Calu3 (cell line): ENCODE data around the gene TENM3. TPM values are rescaled to one million over a fixed set of nuclear protein-coding genes. Genes with fewer than 3 reads are reported as not detected.

Source experiments
- BruUV-seq: library from RNA; stranded (reverse); fragments of 400-500 nt; replicated peaks from 2 replicates; lab custom pipeline; 2021; lab: Mats Ljungman, UMichigan
- CTCF ChIA-PET: fragments of 300-600 bp; sonication (Branson Sonifier 250); formaldehyde crosslinking; loops from one replicate; lab custom pipeline; 2022; ENCODE audit warnings: antibody characterized with exemption; lab: Charles Lee
- DNase-seq: peaks from one replicate; pipeline ENCODE4 v3.0.0; 2022
- H3K27ac Mint-ChIP-seq: one replicate; pipeline ENCODE4 v1.8.0; 2022; ENCODE audit warnings: mixed read lengths; ENCODE audit not compliant: unreplicated experiment
- H3K27me3 Mint-ChIP-seq: one replicate; pipeline ENCODE4 v1.8.0; 2022; ENCODE audit warnings: mixed read lengths; ENCODE audit not compliant: unreplicated experiment
- H3K36me3 Mint-ChIP-seq: one replicate; pipeline ENCODE4 v1.8.0; 2022; ENCODE audit warnings: mild to moderate bottlenecking, moderate library complexity, mixed read lengths; ENCODE audit not compliant: insufficient read depth, unreplicated experiment
- H3K4me1 Mint-ChIP-seq: one replicate; pipeline ENCODE4 v1.8.0; 2022; ENCODE audit warnings: mild to moderate bottlenecking, low read depth, mixed read lengths; ENCODE audit not compliant: unreplicated experiment
- H3K4me3 Mint-ChIP-seq: one replicate; pipeline ENCODE4 v1.8.0; 2022; ENCODE audit warnings: mild to moderate bottlenecking, low read depth, moderate library complexity, mixed read lengths; ENCODE audit not compliant: unreplicated experiment
- H3K9me3 Mint-ChIP-seq: one replicate; pipeline ENCODE4 v1.8.0; 2022; ENCODE audit warnings: low read depth, mixed read lengths; ENCODE audit not compliant: unreplicated experiment
- CTCF ChIP-seq: fragments of 200-600 bp; IDR thresholded peaks from one replicate; pipeline ENCODE4 v1.8.0; 2022; ENCODE audit warnings: antibody characterized with exemption; ENCODE audit not compliant: unreplicated experiment
- intact Hi-C: fragments of 100-400 bp; cut with micrococcal nuclease; formaldehyde crosslinking; loops from one replicate; pipeline ENCODE4 v1.10.0; 2022; ENCODE audit not compliant: unreplicated experiment
- total RNA-seq: library from RNA; stranded (reverse); gene quantifications from 2 replicates; pipeline ENCODE4 v1.2.3, GENCODE V29; 2022

Gene TENM3
- total RNA-seq, 1 experiment from 2014 or later: 5.9 TPM

- H3K27me3 Mint-ChIP-seq: no peaks in the 10 kb centered on the region
- H3K27ac Mint-ChIP-seq: no peak overlapping the region
- no peaks in the 10 kb centered on the region for H3K4me1 Mint-ChIP-seq
- no TSS peak for BruUV-seq
- H3K9me3 Mint-ChIP-seq: no peaks in the 10 kb centered on the region
- DNase-seq: no peak
- CTCF ChIA-PET: no interaction called here
- intact Hi-C loops: no loop called here
- H3K4me3 Mint-ChIP-seq: no peak overlapping the region
- no peak for TF ChIP-seq CTCF
- no peaks in the 10 kb centered on the region for H3K36me3 Mint-ChIP-seq
Measured at GRCh38 chr4:182495645-182496385, 252.6 kb downstream of the TENM3 start.

- Mint-ChIP-seq H3K27ac (no peak overlapping the region), H3K36me3 (no peaks in the 10 kb centered on the region), H3K9me3 (no peaks in the 10 kb centered on the region), H3K4me3 (no peak overlapping the region), H3K27me3 (no peaks in the 10 kb centered on the region), H3K4me1 (no peaks in the 10 kb centered on the region)
- CTCF ChIA-PET: no interaction called here
- BruUV-seq: no TSS peak
- TF ChIP-seq CTCF: no peak
- DNase-seq: no peak
- intact Hi-C loops: no loop called here
Measured at GRCh38 chr4:182496408-182496807, 253.2 kb downstream of the TENM3 start.

- H3K4me1 Mint-ChIP-seq: no peaks in the 10 kb centered on the region
- TF ChIP-seq CTCF: no peak
- H3K36me3 Mint-ChIP-seq: no peaks in the 10 kb centered on the region
- no peak overlapping the region for H3K27ac Mint-ChIP-seq
- DNase-seq: no peak
- intact Hi-C loops: no loop called here
- no peaks in the 10 kb centered on the region for H3K9me3 Mint-ChIP-seq
- H3K4me3 Mint-ChIP-seq: no peak overlapping the region
- CTCF ChIA-PET: no interaction called here
- H3K27me3 Mint-ChIP-seq: no peaks in the 10 kb centered on the region
- BruUV-seq: no TSS peak
Measured at GRCh38 chr4:182502064-182502463, 258.9 kb downstream of the TENM3 start.

GRCh38 chr4:182504463-182504862, 261.3 kb downstream of the TENM3 start:
- Mint-ChIP-seq H3K9me3 (no peaks in the 10 kb centered on the region), H3K4me1 (no peaks in the 10 kb centered on the region), H3K27me3 (no peaks in the 10 kb centered on the region), H3K36me3 (no peaks in the 10 kb centered on the region), H3K4me3 (no peak overlapping the region), H3K27ac (no peak overlapping the region)
- DNase-seq: no peak
- TF ChIP-seq CTCF: no peak
- CTCF ChIA-PET: no interaction called here
- intact Hi-C loops: no loop called here
- no TSS peak for BruUV-seq
